Stomach (tissue), 9 donors: ENCODE results near the gene FPR1. TPM values are rescaled to one million over a fixed set of nuclear protein-coding genes. Genes with fewer than 3 reads are reported as not detected.

Experiments used
- DNase-seq, 2 donors: peaks; one replicate each; pipeline versions ENCODE4 v3.0.0 to v3.0.0-alpha.2; 2013 to 2019
- H3K27ac ChIP-seq, 5 donors: fragments of 200-600 bp in 4 of 5; sonication (generic) in 4 of 5; one replicate each; pipeline ENCODE4 v1.5.1; 2013 to 2019; ENCODE audit warnings: mild to moderate bottlenecking in 1 of 5, moderate library complexity in 1 of 5
- H3K27me3 ChIP-seq, 3 donors: fragments of 200-600 bp; sonication (generic); one replicate each; pipeline ENCODE4 v1.5.1; 2017 to 2019; ENCODE audit warnings: mixed run types in 1 of 3
- H3K36me3 ChIP-seq, 4 donors: fragments of 200-600 bp; sonication (generic); 1 replicate in 3 of 4; 2 replicates in 1 of 4; pipeline ENCODE4 v1.5.1; 2016 to 2019
- H3K4me1 ChIP-seq, 4 donors: fragments of 200-600 bp; sonication (generic); one replicate each; pipeline ENCODE4 v1.5.1; 2016 to 2019
- H3K4me3 ChIP-seq, 4 donors: fragments of 200-600 bp; sonication (generic) in 3 of 4; one replicate each; pipeline ENCODE4 v1.5.1; 2016 to 2019; ENCODE audit warnings: mild to moderate bottlenecking in 1 of 4
- H3K9me3 ChIP-seq, 4 donors: fragments of 200-600 bp; sonication (generic); one replicate each; pipeline ENCODE4 v1.5.1; 2016 to 2019
- EP300 ChIP-seq: sonication (generic); formaldehyde crosslinking; IDR thresholded peaks from one replicate; pipeline ENCODE4 v1.6.1; 2017; ENCODE audit warnings: antibody characterized with exemption
- POLR2A ChIP-seq, 4 donors: fragments of 450-650 bp; IDR thresholded peaks; one replicate each; pipeline ENCODE4 v1.6.1; 2016; ENCODE audit warnings: antibody characterized with exemption in 4 of 4, control low read depth in 2 of 4, mild to moderate bottlenecking in 1 of 4, moderate library complexity in 1 of 4
- POLR2AphosphoS5 ChIP-seq, 3 donors: sonication (generic); formaldehyde crosslinking; IDR thresholded peaks; one replicate each; pipeline ENCODE4 v1.6.1; 2016; ENCODE audit warnings: antibody characterized with exemption in 3 of 3
- WGBS, 5 donors: extraction: QIAGEN DNeasy Blood & Tissue Kit in 3 of 5; methylation state at CpG; one replicate each; pipeline versions ENCODE4 v1.1.5 to v1.1.7; 2013 to 2018; 5-methylcytosine and 5-hydroxymethylcytosine counted together
- intact Hi-C: fragments of 100-400 bp; cut with DNase I; formaldehyde crosslinking; loops from one replicate; pipeline ENCODE4 v1.15.1; 2023; ENCODE audit warnings: low total_unique reads
- polyA plus RNA-seq, 3 donors: library from polyadenylated mRNA; stranded (reverse); fragments of 200-250 nt; gene quantifications; one replicate each; pipeline ENCODE4 v1.2.3, GENCODE V29; 2013
- total RNA-seq, 5 donors: library from RNA; depleted of rRNA; stranded (reverse); fragments of >200 nt; gene quantifications; one replicate each; pipeline versions ENCODE4 v1.1.0 to v1.2.3, GENCODE V29; 2014 to 2016
- TF ChIP-seq, protein P1 (sequence below), 7 experiments: fragments of 450-650 bp in 4 of 7; fragments of 200-600 bp in 3 of 7; sonication (generic) in 3 of 7; IDR thresholded peaks; one replicate each; pipeline ENCODE4 v1.5.1; 2016 to 2019; ENCODE audit warnings: antibody characterized with exemption in 7 of 7, control low read depth in 2 of 7, mild to moderate bottlenecking in 1 of 7
- donor health status: healthy with polysubstance abuse.
- donor health status: Bipolar disorder and iron deficiency.
- donor health status: healthy.

Gene FPR1
- total and polyA plus RNA-seq, 8 donors = 1.7 to 10.5 (median 7.5) TPM; not detected in 1

DNA sequence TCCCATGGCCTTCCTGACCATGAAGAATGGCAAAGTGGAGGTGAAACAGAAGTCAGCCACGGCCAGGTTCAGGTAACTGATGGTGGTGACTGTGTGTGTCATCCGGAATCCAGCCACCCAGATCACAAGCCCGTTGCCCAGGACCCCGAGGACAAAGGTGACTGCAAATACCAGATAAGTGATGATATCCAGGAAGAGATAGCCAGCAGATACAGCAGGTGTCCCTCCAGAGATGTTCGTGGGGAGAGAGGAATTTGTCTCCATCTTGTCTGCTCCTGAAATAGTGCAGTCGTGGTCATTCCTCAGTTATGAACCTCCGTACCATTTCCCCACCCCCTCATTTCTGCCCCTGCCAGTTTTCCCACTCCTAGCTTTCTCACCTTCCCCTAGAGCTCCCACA, 4.9 kb downstream of the FPR1 start:
- TF ChIP-seq, protein P1, sequence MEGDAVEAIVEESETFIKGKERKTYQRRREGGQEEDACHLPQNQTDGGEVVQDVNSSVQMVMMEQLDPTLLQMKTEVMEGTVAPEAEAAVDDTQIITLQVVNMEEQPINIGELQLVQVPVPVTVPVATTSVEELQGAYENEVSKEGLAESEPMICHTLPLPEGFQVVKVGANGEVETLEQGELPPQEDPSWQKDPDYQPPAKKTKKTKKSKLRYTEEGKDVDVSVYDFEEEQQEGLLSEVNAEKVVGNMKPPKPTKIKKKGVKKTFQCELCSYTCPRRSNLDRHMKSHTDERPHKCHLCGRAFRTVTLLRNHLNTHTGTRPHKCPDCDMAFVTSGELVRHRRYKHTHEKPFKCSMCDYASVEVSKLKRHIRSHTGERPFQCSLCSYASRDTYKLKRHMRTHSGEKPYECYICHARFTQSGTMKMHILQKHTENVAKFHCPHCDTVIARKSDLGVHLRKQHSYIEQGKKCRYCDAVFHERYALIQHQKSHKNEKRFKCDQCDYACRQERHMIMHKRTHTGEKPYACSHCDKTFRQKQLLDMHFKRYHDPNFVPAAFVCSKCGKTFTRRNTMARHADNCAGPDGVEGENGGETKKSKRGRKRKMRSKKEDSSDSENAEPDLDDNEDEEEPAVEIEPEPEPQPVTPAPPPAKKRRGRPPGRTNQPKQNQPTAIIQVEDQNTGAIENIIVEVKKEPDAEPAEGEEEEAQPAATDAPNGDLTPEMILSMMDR (IDR thresholded peaks at IDR 0.05) = no peak
- TF ChIP-seq POLR2AphosphoS5 (IDR thresholded peaks at IDR 0.05) (no peak), POLR2A (IDR thresholded peaks at IDR 0.05) (no peak), EP300 (no peak)
- 63 to 71% (median 66%) methylated on average over 7 of the region's 7 CpGs for WGBS, 5 donors
- Histone ChIP-seq H3K27ac (no peak overlapping the region), H3K27me3 (peaks cover 0 to 13% (median 0%) of the 10 kb centered on the region in 3 donors), H3K36me3 (no peaks in the 10 kb centered on the region), H3K4me1 (no peaks in the 10 kb centered on the region), H3K4me3 (no peak overlapping the region), H3K9me3 (peaks cover 0 to 7% (median 0%) of the 10 kb centered on the region in 4 donors)
- no peak for DNase-seq
- intact Hi-C loops = no loop called here

GRCh38 chr19:51743405-51743804, 8.3 kb downstream of the FPR1 start:
- Histone ChIP-seq H3K4me1 (no peaks in the 10 kb centered on the region), H3K27ac (no peak overlapping the region), H3K36me3 (no peaks in the 10 kb centered on the region), H3K4me3 (no peak overlapping the region), H3K9me3 (peaks cover 0 to 7% (median 0%) of the 10 kb centered on the region in 4 donors), H3K27me3 (peaks cover 0 to 13% (median 0%) of the 10 kb centered on the region in 3 donors)
- 71 to 85% (median 76%) methylated on average over 3 of the region's 3 CpGs for WGBS, 5 donors
- TF ChIP-seq EP300 = no peak
- TF ChIP-seq POLR2AphosphoS5 (IDR thresholded peaks at IDR 0.05) = no peak
- TF ChIP-seq POLR2A (IDR thresholded peaks at IDR 0.05) = no peak
- TF ChIP-seq, protein P1 (IDR thresholded peaks at IDR 0.05) = no peak
- intact Hi-C loops = no loop called here
- DNase-seq = no peak

GRCh38 chr19:51742789-51743188, 8.9 kb downstream of the FPR1 start:
- DNase-seq = no peak
- Histone ChIP-seq H3K27ac (no peak overlapping the region), H3K9me3 (peaks cover 0 to 6% (median 0%) of the 10 kb centered on the region in 4 donors), H3K4me3 (no peak overlapping the region), H3K36me3 (no peaks in the 10 kb centered on the region), H3K27me3 (peaks cover 0 to 13% (median 0%) of the 10 kb centered on the region in 3 donors), H3K4me1 (no peaks in the 10 kb centered on the region)
- WGBS, 5 donors = 64 to 70% (median 67%) methylated on average over 6 of the region's 6 CpGs
- TF ChIP-seq EP300 (no peak), POLR2A (IDR thresholded peaks at IDR 0.05) (no peak), POLR2AphosphoS5 (IDR thresholded peaks at IDR 0.05) (no peak)
- TF ChIP-seq, protein P1 (IDR thresholded peaks at IDR 0.05) = no peak
- intact Hi-C loops = no loop called here

- TF ChIP-seq EP300 (no peak), POLR2AphosphoS5 (IDR thresholded peaks at IDR 0.05) (no peak), POLR2A (IDR thresholded peaks at IDR 0.05) (no peak)
- TF ChIP-seq, protein P1 (IDR thresholded peaks at IDR 0.05) = no peak
- Histone ChIP-seq H3K4me1 (no peaks in the 10 kb centered on the region), H3K4me3 (no peak overlapping the region), H3K27me3 (peaks cover 0 to 8% (median 5%) of the 10 kb centered on the region in 3 donors), H3K9me3 (no peaks in the 10 kb centered on the region), H3K27ac (no peak overlapping the region), H3K36me3 (no peaks in the 10 kb centered on the region)
- intact Hi-C loops = no loop called here
- no peak for DNase-seq
- WGBS, 5 donors = 59 to 86% (median 81%) methylated on average over 5 of the region's 5 CpGs
Observed at GRCh38 chr19:51740356-51740755, 11.3 kb downstream of the FPR1 start.
